ENCODE measurements around the gene MYCL. TPM values are rescaled to one million over a fixed set of nuclear protein-coding genes. Genes with fewer than 3 reads are reported as not detected.

MYCL gene
- total and polyA plus RNA-seq, 2 of the 13 experiments (the other 11 are each of a cell fraction or from before 2014, with no cell fraction given) = 0.31 to 1.7 TPM

- TF ChIP-seq ZBTB14 (CRISPR knock-in tag; IDR thresholded peaks at IDR 0.05) (no peak), ZNF598 (CRISPR knock-in tag; IDR thresholded peaks at IDR 0.05; ENCODE audit: borderline replicate concordance) (no peak), SCMH1 (CRISPR knock-in tag; IDR thresholded peaks at IDR 0.05; ENCODE audit: borderline replicate concordance) (no peak), TBP (CRISPR knock-in tag; IDR thresholded peaks at IDR 0.05) (no peak)
These were observed 48.2 kb upstream of the MYCL start (continued) for GRCh38 chr1:39949891-39950290.

DNA sequence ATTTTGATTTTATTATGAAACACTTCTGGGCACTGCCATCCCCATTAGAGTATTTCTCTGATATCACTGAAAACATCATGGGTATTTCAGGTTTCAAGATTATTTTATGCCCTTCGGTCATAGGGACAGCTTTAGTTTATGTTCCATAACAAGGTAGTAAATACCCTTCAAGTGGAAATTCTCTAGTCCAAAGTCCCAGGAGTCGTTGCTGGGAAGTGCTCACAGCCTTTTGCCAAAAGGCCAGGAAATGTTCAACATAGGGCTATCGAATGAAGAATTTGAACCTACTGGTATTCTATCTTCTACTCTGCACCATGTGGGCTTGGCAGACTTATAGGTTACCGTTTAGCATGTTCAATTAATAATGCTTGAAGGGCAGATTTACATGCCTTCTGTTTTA is 45.5 kb upstream of the MYCL start:
- no peak for ATAC-seq

DNA sequence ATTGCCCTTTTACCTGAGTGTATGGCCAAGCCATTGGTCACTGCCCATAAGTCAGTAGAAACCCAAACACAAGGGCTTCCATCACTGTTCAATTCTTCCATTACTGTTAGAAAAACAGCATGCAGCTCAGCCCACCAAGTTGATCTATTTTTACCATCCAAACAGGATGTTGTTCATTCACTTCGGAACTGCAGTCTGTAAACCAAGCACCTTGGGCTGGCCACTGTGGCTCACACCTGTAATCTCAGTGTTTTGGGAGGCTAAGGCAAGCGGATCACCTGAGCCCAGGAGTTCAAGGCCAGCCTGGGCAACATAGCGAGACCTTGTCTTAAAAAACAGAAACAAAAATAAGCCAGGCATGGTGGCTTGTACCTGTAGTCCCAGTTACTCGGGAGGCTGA is 44.5 kb upstream of the MYCL start:
- no peak overlapping the region for H3K4me3 ChIP-seq (replicated peaks in 1 of 3; ENCODE audit: insufficient read depth in 1 of 3, low read depth in 2 of 3, low read length in 3 of 3)
- DNase-seq (ENCODE audit: low spot score) (no peak), FAIRE-seq (no peak), ATAC-seq (no peak)
- 31% methylated on average over 4 of the region's 4 CpGs for WGBS (ENCODE audit: low lambda C conversion rate)
- H3K4me2 ChIP-seq (ENCODE audit: low read depth, low read length) = no peak overlapping the region
- no peaks in the 10 kb centered on the region for H3K4me1 ChIP-seq (ENCODE audit: insufficient read depth, low read length)
- POLR2A ChIA-PET = no interaction called here
- no peaks in the 10 kb centered on the region for H3K79me2 ChIP-seq (ENCODE audit: insufficient read depth, low read length)
- CTCF ChIA-PET (ENCODE audit: low intra/inter-chr PET ratio, low total read pairs) = no interaction called here
- H3K27me3 ChIP-seq (ENCODE audit: control insufficient read depth in 1 of 2, insufficient read depth in 2 of 2, low read length in 2 of 2) = peaks cover 0 to 11% of the 10 kb centered on the region in 2 experiments; a peak in 2 of 5 replicates
- H4K20me1 ChIP-seq (ENCODE audit: insufficient read depth, low read length) = no peaks in the 10 kb centered on the region
- in situ Hi-C loops (cut with HindIII; ENCODE audit: extremely low pct_ligation_motif_present, low pct_unique_long_range_greater_than_20kb) = no loop called here
- intact Hi-C loops (cut with micrococcal nuclease; ENCODE audit: unreplicated experiment) = no loop called here
- no peaks in the 10 kb centered on the region for H3K36me3 ChIP-seq (replicated peaks in 1 of 2; ENCODE audit: control insufficient read depth in 1 of 2, insufficient read depth in 2 of 2, low read length in 2 of 2)
- H3K9me3 ChIP-seq (ENCODE audit: low read length) = no peaks in the 10 kb centered on the region
- BruUV-seq (replicated peaks) = no TSS peak
- H2AFZ ChIP-seq (ENCODE audit: low read length) = no peak overlapping the region
- H3K9ac ChIP-seq (ENCODE audit: insufficient read depth, low read depth, low read length) = no peak overlapping the region
- no peak overlapping the region for H3K27ac ChIP-seq (ENCODE audit: extremely low read length, insufficient read depth, low read length)
- TF ChIP-seq CEBPB (IDR thresholded peaks at IDR 0.05; ENCODE audit: borderline replicate concordance, low read depth, low read length) (no peak), PLRG1 (conservative IDR thresholded peaks at IDR 0.05) (no peak), MTA1 (CRISPR knock-in tag; IDR thresholded peaks at IDR 0.05; ENCODE audit: borderline replicate concordance) (no peak), HCFC1 (IDR thresholded peaks at IDR 0.05; ENCODE audit: low read depth, low read length) (no peak), ZBTB20 (CRISPR knock-in tag; IDR thresholded peaks at IDR 0.05; ENCODE audit: borderline replicate concordance, low read depth) (no peak), SKI (IDR thresholded peaks at IDR 0.05; ENCODE audit: partially characterized antibody) (no peak), GATAD1 (CRISPR knock-in tag; IDR thresholded peaks at IDR 0.05) (no peak), MIXL1 (CRISPR knock-in tag; IDR thresholded peaks at IDR 0.05) (no peak), ZFP91 (CRISPR knock-in tag; IDR thresholded peaks at IDR 0.05; ENCODE audit: borderline replicate concordance) (no peak)
- TF ChIP-seq, protein P1, sequence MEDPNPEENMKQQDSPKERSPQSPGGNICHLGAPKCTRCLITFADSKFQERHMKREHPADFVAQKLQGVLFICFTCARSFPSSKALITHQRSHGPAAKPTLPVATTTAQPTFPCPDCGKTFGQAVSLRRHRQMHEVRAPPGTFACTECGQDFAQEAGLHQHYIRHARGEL (CRISPR knock-in tag; IDR thresholded peaks at IDR 0.05) = no peak

More for the DNA sequence above, 45.5 kb upstream of the MYCL start:
- in situ Hi-C loops (cut with HindIII; ENCODE audit: extremely low pct_ligation_motif_present, low pct_unique_long_range_greater_than_20kb) = no loop called here
- POLR2A ChIA-PET = no interaction called here
- no peak overlapping the region for H3K4me3 ChIP-seq (replicated peaks in 1 of 3; ENCODE audit: insufficient read depth in 1 of 3, low read depth in 2 of 3, low read length in 3 of 3)
- no peak overlapping the region for H3K27ac ChIP-seq (ENCODE audit: extremely low read length, insufficient read depth, low read length)
- CTCF ChIA-PET (ENCODE audit: low intra/inter-chr PET ratio, low total read pairs) = no interaction called here
- FAIRE-seq = no peak
- H2AFZ ChIP-seq (ENCODE audit: low read length) = no peak overlapping the region
- H3K79me2 ChIP-seq (ENCODE audit: insufficient read depth, low read length) = no peaks in the 10 kb centered on the region
- WGBS (ENCODE audit: low lambda C conversion rate) = 0% methylated on average over 4 of the region's 4 CpGs
- H3K4me1 ChIP-seq (ENCODE audit: insufficient read depth, low read length) = no peaks in the 10 kb centered on the region
- DNase-seq (ENCODE audit: low spot score) = no peak
- H4K20me1 ChIP-seq (ENCODE audit: insufficient read depth, low read length) = no peaks in the 10 kb centered on the region
- H3K9me3 ChIP-seq (ENCODE audit: low read length) = no peaks in the 10 kb centered on the region
- no peak for TF ChIP-seq ESRRA (CRISPR knock-in tag; IDR thresholded peaks at IDR 0.05; ENCODE audit: low read depth)
- no peak for TF ChIP-seq PITX1 (CRISPR knock-in tag; IDR thresholded peaks at IDR 0.05)
- no TSS peak for BruUV-seq (replicated peaks)
- H3K36me3 ChIP-seq (replicated peaks in 1 of 2; ENCODE audit: control insufficient read depth in 1 of 2, insufficient read depth in 2 of 2, low read length in 2 of 2) = no peaks in the 10 kb centered on the region
- intact Hi-C loops (cut with micrococcal nuclease; ENCODE audit: unreplicated experiment) = no loop called here
- H3K4me2 ChIP-seq (ENCODE audit: low read depth, low read length) = no peak overlapping the region
- no peak overlapping the region for H3K9ac ChIP-seq (ENCODE audit: insufficient read depth, low read depth, low read length)
- peaks cover 0 to 5% of the 10 kb centered on the region in 2 experiments; a peak in 1 of 5 replicates for H3K27me3 ChIP-seq (ENCODE audit: control insufficient read depth in 1 of 2, insufficient read depth in 2 of 2, low read length in 2 of 2)
